Stimulated activated CD8-positive, alpha-beta memory T cell treated with anti-CD3 and anti-CD28 coated beads, Interleukin-7, amount 100 ng/mL, for 1 hour (primary cell): ENCODE results near the gene LRRC4B.
"Not testable (repeated sequence)": the region's sequence is repeated elsewhere in the genome, so short reads cannot be mapped to it uniquely, and the experiment has no call there.

Source experiments
- DNase-seq, 2 donors: peaks; one replicate each; pipeline ENCODE4 v3.0.0-alpha.2; 2020; ENCODE audit warnings: low read depth in 2 of 2

The LRRC4B gene

DNA sequence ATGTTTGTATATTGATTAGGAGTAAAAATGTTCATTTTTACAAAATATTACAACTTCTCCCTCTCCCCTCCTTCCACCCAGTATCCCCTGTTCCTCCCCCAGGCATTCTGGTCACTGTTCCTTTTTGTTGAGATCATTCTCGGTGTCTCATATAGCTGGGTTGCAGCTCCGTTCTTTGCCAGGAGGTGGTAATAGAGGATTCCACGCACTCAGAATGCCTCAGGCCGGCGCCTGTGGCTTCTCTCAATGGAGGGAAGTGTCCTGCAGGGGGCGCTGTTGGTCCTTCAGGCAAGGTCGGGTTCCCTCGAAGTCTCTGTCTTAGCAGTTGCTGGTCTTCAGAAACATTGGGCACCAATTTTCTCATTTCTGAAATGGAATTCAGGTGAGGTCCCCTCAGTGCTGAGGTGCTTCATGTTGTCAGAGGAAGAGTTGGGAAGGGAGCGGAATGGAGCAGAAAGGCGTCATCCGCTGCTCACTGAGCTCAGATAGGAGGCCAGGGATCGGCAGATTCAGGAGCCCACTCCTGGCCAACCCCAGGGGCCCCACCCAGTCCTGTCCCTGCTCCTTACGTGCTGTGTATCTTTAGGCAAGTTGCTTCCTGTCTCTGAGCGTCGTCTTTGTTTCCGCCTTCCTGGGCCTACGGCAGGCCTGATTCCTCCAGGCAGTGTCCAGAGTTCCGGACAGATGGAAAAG, 81.3 kb downstream of the LRRC4B start:
- DNase-seq: peak in 1 of 2 donors; percentile 26

DNA sequence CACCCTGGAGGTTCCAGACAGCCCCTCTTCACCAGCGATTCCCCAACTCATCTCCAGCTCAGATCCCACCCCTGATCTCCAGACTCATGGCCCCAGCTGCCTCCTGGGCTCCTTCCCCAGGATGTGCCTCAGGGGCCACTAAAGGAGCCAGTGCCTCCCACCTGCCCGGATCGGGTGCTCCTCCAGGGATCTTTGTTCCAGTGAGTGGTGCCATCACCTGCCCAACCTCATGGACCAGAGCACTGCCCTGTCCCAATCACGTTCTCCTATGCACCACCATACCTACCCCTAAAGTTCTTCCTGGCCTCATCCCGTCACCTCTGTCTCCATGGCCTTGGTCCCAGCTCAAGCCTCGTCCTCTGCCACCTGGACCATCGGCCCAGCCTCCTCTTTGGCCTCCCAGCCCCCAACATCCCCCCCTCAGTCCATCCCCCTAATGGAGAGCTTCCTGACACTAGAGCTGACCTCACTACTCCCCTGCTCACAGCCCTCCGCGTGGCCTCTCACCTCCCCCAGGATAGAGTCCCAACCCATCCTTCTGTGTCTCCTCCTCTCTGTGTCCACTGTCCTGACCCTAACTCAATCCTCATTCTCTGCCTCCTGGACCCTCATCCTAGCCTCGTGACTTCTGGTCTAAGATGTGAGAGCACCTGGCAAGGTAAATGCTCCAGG, 82.8 kb downstream of the LRRC4B start:
- no peak for DNase-seq

DNA sequence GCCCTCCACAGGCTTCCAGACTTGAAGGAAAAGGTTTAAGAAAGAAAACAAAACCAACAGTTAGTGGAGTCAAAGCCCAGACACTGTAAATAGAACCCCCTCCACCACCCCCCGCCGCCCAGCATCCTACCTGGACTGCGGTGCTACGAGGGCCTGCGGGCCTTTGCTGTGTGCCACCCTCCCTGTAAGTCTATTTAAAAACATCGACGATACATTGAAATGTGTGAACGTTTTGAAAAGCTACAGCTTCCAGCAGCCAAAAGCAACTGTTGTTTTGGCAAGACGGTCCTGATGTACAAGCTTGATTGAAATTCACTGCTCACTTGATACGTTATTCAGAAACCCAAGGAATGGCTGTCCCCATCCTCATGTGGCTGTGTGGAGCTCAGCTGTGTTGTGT, 85.3 kb downstream of the LRRC4B start:
- no peak for DNase-seq

DNA sequence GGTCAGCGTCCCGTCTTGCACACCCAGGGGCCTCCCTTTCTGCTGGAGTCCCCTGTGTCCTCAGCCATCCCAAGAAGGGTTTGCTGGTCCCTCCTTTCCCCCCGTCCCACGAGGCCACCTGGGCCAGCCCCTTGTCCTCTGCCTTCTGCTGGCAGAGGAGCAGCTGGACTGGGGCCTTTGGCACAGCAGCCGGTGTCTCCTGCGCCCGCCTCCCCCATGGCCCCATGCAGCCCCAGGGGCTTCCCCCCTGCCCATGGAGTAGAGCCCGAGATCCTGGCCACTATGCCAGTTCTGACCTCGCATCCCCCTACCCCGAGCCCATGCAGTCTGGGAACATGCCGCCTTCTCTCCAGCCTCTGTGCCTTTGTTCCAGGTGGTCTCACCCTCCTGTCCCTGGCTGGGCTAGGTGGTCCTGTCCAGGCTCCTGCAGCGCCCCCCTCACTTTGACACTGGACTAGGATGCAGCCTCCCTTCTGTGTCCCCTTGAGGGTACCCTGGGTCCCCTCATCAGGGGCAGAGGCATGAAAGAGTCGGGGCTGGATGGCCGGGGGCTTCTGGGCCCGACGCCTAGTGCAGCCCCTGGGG, 85.9 kb downstream of the LRRC4B start:
- DNase-seq: no peak

DNA sequence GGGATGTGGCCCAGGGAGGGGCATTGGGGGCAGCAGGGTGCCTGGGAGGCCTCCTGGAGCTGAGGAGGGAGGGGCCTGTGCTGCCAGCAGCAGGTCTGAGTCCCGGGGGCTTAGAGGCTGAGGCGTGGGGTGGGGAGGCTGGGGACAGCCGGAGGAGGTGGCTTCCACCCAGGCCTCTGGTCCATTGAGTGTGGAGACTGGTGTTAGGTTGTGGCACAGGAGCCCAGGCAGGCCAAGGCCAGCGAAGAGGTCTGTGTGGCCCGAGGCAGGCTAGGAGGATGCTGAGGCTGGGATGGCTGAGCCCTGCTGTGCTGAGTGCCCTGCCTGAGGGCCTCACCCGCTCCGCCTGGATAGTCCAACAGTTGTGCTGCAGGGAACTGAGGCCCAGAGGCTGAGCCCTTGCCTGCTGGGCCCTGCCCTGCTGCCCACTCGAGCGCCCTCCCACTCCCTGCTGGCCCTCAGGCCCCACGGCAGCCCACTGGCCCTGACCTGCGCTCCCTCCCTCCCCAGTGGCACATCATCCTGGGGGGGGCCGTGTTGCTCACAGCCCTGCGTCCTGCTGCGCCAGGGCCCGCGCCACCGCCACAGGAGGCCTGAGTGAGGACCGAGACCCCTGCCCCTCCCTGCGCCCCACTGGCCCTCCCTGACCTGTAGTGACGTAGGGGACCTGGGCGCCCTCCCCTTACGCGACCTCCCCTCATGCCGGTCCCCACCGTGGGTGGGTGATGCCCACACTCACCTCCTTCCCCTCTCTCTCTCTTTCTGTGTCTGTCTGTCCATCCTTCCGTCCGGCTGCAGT, 86.7 kb downstream of the LRRC4B start:
- DNase-seq: no peak

DNA sequence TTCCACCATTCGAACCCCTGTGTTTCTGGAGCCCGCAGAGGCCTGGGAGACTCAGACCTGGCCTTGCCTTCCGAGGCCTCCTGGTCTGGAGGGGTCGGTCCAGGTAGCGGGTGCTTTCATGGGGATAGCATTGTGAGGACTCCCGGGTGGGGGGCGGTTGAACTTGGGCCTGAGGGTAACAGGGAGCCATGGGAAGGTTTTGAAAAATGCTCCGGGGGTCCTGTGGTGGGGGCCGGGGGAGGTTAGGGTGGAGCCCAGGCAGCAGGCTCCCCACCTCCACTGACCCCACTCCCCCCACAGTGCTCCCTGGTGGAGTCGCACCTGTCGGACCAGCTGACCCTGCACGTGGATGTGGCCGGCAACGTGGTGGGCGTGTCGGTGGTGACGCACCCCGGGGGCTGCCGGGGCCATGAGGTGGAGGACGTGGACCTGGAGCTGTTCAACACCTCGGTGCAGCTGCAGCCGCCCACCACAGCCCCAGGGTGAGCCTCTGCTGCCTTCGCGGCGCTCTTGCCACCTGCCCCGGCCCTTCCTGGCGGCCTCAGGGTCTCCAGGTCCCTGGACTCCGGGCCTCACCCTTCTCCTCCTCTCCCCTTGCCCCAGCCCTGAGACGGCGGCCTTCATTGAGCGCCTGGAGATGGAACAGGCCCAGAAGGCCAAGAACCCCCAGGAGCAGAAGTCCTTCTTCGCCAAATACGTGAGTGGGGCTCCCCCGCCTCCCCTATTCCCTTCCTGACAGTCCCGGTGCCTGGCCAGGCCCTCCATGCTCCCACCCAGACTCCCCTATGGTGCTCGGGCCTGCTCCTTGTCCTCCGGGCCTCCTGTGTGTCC, 87.7 kb downstream of the LRRC4B start:
- DNase-seq: no peak

DNA sequence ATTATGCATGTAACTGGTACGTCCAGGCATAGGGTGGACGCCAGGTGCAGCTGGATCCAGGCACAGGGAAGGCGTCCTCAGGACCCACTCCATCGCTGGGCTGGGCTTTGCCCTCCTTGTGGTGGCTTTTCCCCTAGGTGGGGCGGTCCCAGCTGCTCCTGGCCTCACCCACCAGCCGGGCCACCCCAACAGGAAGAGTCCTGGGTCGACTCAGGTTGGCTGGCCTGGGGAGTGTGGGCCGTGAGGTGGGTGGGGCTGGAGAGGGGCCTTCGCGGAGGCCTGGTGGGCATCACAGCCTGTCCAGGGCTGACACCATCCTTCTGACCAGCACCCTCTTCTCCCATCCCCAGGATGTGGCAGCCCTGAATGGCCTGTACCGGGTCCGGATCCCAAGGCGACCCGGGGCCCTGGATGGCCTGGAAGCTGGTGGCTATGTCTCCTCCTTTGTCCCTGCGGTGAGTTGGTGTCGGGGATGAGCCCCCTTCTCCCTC, 88.4 kb downstream of the LRRC4B start:
- DNase-seq: no peak

DNA sequence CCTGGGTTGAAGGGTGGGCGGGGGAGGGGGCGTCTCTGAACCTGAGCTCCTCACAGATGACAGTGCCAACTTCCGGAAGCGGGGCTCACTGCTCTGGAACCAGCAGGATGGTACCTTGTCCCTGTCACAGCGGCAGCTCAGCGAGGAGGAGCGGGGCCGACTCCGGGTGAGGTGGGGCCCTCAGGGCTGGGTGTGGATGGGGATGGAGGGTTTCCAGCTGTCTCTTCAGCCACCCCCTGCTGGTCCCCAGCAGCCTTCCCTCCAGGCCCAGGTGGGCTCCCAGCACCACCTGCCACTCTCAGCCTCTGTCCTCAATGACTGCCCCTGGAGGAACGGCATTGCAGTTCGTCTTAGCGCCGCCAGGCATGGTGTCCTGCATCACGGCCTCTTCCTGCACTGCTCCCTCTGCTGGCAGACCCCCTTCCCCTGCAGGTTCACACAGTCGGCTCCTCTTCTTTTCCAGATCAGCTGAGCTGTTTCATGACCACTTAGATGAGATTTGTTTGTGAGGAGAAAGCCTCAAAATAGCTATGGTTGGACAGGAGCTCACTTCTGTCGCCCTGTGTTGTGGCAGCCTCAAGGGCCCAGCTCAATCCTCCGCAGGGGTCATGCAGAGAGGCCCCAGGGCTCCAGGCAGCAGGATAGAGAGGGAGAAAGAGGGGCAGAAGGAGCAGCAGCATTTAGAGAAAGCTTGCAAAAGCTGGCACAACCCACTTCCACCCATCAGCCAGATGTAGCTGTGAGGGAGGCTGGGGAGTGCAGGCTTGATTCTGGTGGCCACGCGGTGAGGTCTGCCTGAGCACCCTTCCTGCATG, 89.1 kb downstream of the LRRC4B start:
- no peak for DNase-seq

DNA sequence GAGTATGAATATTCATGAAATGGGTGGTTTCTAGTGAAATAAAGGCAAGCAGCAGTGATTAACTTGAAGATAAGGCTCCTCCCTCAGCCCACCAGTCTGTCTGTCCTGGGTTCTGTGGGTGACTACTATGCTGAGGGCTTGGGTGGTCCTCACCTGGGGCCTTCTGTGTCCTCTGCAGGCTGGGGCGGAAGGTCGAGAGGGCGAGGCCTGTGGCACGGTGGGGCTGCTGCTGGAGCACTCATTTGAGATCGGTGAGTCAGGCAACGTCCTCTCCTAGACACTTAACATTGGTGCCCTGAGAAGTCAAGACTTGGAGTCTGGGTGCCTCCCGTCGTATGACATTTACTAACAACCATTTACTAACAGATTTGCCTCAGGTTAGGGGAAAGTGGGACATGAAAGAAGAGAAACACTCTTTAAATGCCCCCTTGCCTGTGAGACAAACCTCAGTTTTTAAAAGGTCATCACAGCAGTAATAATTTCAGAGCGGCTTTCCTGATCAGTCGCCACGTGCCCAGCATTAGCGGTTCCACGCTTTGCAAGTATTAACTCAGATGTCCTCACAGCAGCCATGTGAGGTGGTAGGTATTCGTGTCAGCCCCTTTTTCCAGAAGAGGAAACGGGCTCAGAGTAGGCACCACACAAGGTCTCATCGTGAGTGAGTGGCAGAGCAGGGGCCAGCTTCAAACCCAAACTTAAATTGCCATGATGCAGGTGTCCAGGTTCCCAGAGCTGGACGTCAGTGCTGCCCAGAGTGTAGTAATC, 90.3 kb downstream of the LRRC4B start:
- DNase-seq: no peak

DNA sequence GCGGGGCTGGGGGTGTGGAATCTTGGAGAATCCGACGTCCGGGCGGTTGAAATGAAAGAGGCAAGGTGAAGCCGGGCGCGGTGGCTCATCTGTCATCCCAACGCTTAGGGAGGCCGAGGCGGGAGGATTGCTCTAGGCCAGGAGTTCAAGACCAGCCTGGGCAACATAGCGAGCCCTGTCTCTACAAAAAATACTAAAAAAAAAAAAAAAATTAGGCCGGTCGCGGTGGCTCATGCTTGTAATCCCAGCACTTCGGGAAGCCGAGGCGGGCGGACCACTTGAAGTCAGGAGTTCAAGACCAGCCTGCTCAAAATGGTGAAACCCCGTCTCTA, 91.4 kb downstream of the LRRC4B start:
- no peak for DNase-seq

DNA sequence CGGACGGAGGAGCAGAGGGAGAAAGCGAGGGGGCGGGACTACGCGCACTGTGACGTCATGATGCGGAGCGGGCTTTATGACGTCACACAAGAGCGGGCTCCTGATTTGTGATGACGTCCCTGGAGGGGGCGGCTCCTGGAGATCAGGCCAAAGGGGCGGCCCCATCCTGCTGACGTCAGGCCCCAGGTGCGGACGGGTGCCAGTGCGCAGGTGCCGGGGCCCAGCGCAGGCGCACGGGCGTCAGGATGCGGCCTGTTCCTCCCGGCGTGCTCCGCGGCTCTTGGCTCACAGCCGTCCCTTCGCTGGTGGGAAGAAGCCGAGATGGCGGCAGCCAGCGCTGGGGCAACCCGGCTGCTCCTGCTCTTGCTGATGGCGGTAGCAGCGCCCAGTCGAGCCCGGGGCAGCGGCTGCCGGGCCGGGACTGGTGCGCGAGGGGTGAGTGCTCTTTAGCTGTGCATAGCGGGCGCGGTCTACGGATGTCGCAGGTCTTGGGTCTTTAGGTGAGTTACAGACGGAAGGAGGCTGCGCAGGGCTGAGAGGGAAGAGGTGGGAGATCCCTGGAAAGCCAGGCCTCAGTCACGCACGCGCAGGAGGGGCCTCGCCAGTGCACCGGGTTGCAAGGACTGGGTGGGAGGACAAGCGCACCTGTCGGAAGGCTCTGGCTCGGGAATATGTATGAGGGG, 91.9 kb downstream of the LRRC4B start, which contains the start of the genes EMC10 and GARIN5A:
EMC10 (plus strand) TSS at position 284 of the 683 bp plus-strand sequence; CDS start at position 322, 38 bp downstream.
GARIN5A (minus strand) TSS at position 625 of the 683 bp plus-strand sequence; CDS start at position 165, 460 bp downstream.
- DNase-seq: peak; percentile 80 to 82

DNA sequence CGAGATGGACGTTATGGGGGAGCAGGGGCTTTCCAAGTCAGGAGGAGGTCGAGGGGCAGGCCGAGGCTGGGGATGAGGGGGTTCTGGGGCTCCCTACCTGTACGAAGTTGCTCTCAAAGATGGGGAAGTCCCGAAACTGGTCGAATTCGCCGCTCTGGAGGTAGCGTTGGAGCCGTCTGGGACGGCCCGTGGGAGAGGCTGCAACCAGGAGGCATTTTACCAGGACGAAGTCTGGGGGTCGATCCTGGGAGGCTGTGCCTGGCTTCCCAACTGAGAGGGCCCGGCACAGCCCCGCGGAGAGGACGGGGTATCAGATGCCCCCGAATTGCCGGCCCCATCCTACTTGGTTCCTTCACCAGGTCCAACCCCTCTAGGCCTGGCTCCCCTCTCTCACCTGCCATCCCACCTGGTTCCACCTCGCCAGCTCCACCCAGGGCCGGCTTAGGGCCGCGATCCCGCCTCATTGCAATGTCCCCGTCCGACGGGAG, 92.5 kb downstream of the LRRC4B start:
- no peak for DNase-seq

DNA sequence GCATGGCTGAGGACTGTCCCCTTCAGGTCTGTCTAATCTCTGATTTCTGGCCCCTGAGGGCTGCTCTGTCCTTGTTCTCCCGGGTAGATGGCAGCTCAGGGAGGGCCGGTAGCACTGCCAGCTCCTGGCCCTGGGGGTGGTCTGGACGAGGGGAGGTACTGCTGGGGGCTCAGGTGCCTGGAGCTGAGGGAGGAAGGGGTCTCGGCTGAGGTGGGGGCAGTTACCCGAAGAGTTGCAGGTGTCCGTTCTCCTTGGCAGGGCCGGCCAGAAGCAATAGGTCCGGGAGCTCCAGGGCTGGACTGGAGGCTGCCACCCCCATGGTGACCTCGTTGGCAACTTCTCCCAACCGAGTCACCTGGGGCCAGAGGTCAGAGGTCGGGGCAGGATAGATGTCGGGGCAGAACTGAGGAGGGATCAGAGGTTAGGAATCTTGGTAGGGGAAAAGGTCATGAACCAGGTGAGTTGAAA, 93.1 kb downstream of the LRRC4B start:
- no peak for DNase-seq

DNA sequence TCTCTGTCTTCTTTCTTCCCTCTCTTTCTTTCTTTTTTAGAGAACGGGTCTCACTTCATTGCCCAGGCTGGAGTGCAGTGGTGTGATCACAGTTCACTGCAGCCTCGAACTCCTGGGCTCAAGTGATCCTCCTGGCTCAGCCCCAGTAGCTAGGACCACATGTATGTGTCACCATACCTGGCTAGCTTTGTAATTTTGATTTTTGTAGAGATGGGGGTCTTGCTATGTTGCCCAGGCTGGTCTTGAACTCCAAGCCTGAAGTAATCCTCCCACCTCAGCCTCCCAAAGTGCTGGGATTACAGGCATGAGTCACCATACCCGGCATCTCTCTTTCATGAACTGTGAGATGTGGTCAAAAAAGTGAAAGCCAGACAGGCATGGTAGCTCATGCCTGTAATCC, 94.9 kb downstream of the LRRC4B start:
- not testable (repeated sequence) for DNase-seq

DNA sequence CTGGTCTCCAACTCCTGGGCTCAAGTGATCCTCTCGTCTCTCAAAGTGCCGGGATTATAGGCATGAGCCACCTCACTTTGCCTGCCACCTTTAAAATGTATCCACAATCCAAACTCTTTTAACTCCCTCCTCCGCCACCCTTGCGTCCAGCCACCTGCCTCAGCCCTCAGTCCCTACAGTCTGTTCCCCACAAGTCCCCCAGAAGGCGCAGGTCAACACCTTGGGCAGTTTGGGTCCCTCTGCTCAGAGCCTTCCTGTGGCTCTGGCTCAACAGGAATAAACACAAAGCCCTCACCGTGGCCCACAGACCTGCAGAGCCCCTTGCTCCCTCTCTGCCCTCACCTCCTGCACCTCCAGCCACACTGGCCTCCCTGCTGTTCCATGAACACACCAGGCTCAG, 99.4 kb downstream of the LRRC4B start:
- DNase-seq: no peak

DNA sequence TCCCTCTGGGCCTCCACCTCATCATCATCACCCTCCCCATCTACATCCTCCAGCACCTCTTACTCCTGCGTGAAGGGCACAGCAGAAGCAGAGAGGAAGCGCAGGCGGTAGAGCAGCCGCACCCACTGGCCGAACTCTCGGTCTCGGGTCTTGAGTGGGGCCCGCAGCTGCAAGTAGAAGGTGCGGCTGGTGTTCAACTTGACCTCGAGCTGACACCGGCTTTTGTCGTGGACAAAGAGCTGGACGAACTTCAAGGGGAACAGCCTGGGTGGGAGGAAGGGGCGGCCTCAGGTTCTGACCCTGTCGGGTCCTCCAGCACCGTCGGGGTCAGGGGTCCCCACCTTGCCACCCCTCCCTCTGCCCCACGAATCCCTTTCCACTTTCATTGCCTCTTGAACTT, 100.7 kb downstream of the LRRC4B start:
- no peak for DNase-seq
